IMR-90 (cell line): ENCODE data around the gene CLIP3. TPM values are rescaled to one million over a fixed set of nuclear protein-coding genes. Genes with fewer than 3 reads are reported as not detected.

Source experiments
- ATAC-seq: fragments of 200-7000 bp; cut with Tn5 transposase; 2 replicates; pipeline ENCODE4 v1.9.1; 2020; ENCODE audit warnings: low read depth, mild to moderate bottlenecking, moderate library complexity
- BruUV-seq: library from RNA; stranded (reverse); fragments of 400-500 nt; replicated peaks from 2 replicates; lab custom pipeline; 2021; lab: Mats Ljungman, UMichigan
- CTCF ChIA-PET: fragments of 300-600 bp; formaldehyde crosslinking; extraction: SDS; loops from one replicate; lab custom pipeline; 2021; ENCODE audit warnings: antibody characterized with exemption; lab: Yijun Ruan, JAX
- POLR2A ChIA-PET: fragments of 300-600 bp; sonication (Branson Sonifier 250); formaldehyde crosslinking; loops from one replicate; lab custom pipeline; 2022; ENCODE audit warnings: antibody characterized with exemption; ENCODE audit not compliant: unreplicated experiment; lab: Charles Lee
- DNase-seq: peaks from one replicate; pipeline ENCODE4 v3.0.0; 2013
- H2AFZ ChIP-seq: replicated peaks from 2 replicates; pipeline ENCODE3; 2013; ENCODE audit warnings: low read length, mild to moderate bottlenecking; ENCODE audit not compliant: poor library complexity
- H2AK5ac ChIP-seq: 2 replicates; pipeline ENCODE4 v1.6.1; 2013; ENCODE audit warnings: low read depth, low read length, inconsistent platforms
- H2AK9ac ChIP-seq: replicated peaks from 2 replicates; pipeline ENCODE3; 2013; ENCODE audit warnings: mild to moderate bottlenecking, low read depth, low read length, moderate library complexity; ENCODE audit not compliant: poor library complexity
- H2BK120ac ChIP-seq: 2 replicates; pipeline ENCODE4 v1.6.1; 2013; ENCODE audit warnings: low read depth, low read length, inconsistent platforms
- H2BK15ac ChIP-seq: 3 replicates; pipeline ENCODE4 v1.6.1; 2013; ENCODE audit warnings: low read depth, low read length, inconsistent platforms
- H2BK20ac ChIP-seq: 2 replicates; pipeline ENCODE4 v1.6.1; 2013; ENCODE audit warnings: low read depth, mild to moderate bottlenecking, inconsistent platforms, low read length, moderate library complexity
- H2BK5ac ChIP-seq: 2 replicates; pipeline ENCODE4 v1.6.1; 2013; ENCODE audit warnings: mild to moderate bottlenecking, low read depth, low read length, inconsistent platforms; ENCODE audit not compliant: poor library complexity, severe bottlenecking
- H3K14ac ChIP-seq: replicated peaks from 2 replicates; pipeline ENCODE4 v1.6.1; 2013; ENCODE audit warnings: low read depth, low read length, inconsistent platforms
- H3K18ac ChIP-seq: 2 replicates; pipeline ENCODE4 v1.6.1; 2013; ENCODE audit warnings: low read depth, low read length, control low read depth
- H3K23ac ChIP-seq: 2 replicates; pipeline ENCODE4 v1.6.1; 2013; ENCODE audit warnings: low read depth, low read length, inconsistent platforms
- H3K27ac ChIP-seq: 2 replicates; pipeline ENCODE4 v1.5.1; 2013; ENCODE audit warnings: mild to moderate bottlenecking, control low read depth, low read length; ENCODE audit not compliant: insufficient read depth
- H3K27me3 ChIP-seq: 2 replicates; pipeline ENCODE4 v1.6.1; 2013; ENCODE audit warnings: low read length; ENCODE audit not compliant: control insufficient read depth, insufficient read depth
- H3K36me3 ChIP-seq: 2 replicates; pipeline ENCODE4 v1.6.1; 2013; ENCODE audit warnings: low read length, mixed read lengths; ENCODE audit not compliant: control insufficient read depth, insufficient read depth
- H3K4ac ChIP-seq: 2 replicates; pipeline ENCODE4 v1.6.1; 2013; ENCODE audit warnings: low read depth, low read length, inconsistent platforms
- H3K4me1 ChIP-seq: 2 replicates; pipeline ENCODE4 v1.6.1; 2013; ENCODE audit warnings: low read length, mixed read lengths; ENCODE audit not compliant: control insufficient read depth, insufficient read depth
- H3K4me2 ChIP-seq: 2 replicates; pipeline ENCODE4 v1.6.1; 2013; ENCODE audit warnings: low read depth, mild to moderate bottlenecking, control low read depth, low read length, moderate library complexity
- H3K4me3 ChIP-seq: 2 replicates; pipeline ENCODE4 v1.5.1; 2013; ENCODE audit warnings: low read depth, mild to moderate bottlenecking, control low read depth, low read length, moderate library complexity; ENCODE audit not compliant: insufficient read depth
- H3K56ac ChIP-seq: 2 replicates; pipeline ENCODE4 v1.6.1; 2013; ENCODE audit warnings: low read length, inconsistent platforms; ENCODE audit not compliant: insufficient read depth; ENCODE audit errors: extremely low read depth
- H3K79me1 ChIP-seq, 2 experiments: 2 replicates each; pipeline ENCODE4 v1.6.1; 2013; ENCODE audit warnings: low read length in 2 of 2, inconsistent platforms in 1 of 2, low read depth in 1 of 2
- H3K9ac ChIP-seq: 2 replicates; pipeline ENCODE4 v1.6.1; 2013; ENCODE audit warnings: low read depth, low read length, control low read depth
- H3K9me1 ChIP-seq: 2 replicates; pipeline ENCODE4 v1.6.1; 2013; ENCODE audit warnings: low read length, inconsistent platforms; ENCODE audit not compliant: insufficient read depth
- H3K9me3 ChIP-seq: 2 replicates; pipeline ENCODE4 v1.6.1; 2013; ENCODE audit warnings: low read length; ENCODE audit not compliant: control insufficient read depth, insufficient read depth
- H4K20me1 ChIP-seq: 2 replicates; pipeline ENCODE4 v1.6.1; 2013; ENCODE audit warnings: low read length, inconsistent platforms; ENCODE audit not compliant: insufficient read depth
- H4K5ac ChIP-seq: 2 replicates; pipeline ENCODE4 v1.6.1; 2013; ENCODE audit warnings: mild to moderate bottlenecking, low read depth, low read length, control low read depth
- H4K8ac ChIP-seq, 2 experiments: 2 replicates each; pipeline ENCODE4 v1.6.1; 2013; ENCODE audit warnings: low read depth in 2 of 2, low read length in 2 of 2, control low read depth in 1 of 2, inconsistent platforms in 1 of 2
- H4K91ac ChIP-seq: 2 replicates; pipeline ENCODE4 v1.6.1; 2013; ENCODE audit warnings: low read depth, low read length, inconsistent platforms; ENCODE audit not compliant: insufficient read depth
- MAZ ChIP-seq: IDR thresholded peaks from 2 replicates; pipeline ENCODE4 v1.6.1; 2012; ENCODE audit warnings: low read depth, mild to moderate bottlenecking, low read length, improper control_type of control experiment, moderate library complexity, borderline replicate concordance
- MXI1 ChIP-seq: IDR thresholded peaks from 2 replicates; pipeline ENCODE4 v1.6.1; 2012; ENCODE audit warnings: low read depth, mild to moderate bottlenecking, low read length, moderate library complexity, borderline replicate concordance
- RAD21 ChIP-seq: IDR thresholded peaks from 2 replicates; pipeline ENCODE4 v1.6.1; 2012; ENCODE audit warnings: low read length, improper control_type of control experiment
- WGBS, 2 experiments: methylation state at CpG; one replicate each; pipeline versions ENCODE4 v1.1.5 to v1.1.7; 2013; ENCODE audit warnings: missing lambda C conversion rate in 2 of 2; ENCODE audit not compliant: insufficient read length in 1 of 2; ENCODE audit errors: extremely low coverage in 2 of 2; 5-methylcytosine and 5-hydroxymethylcytosine counted together
- dilution Hi-C: fragments of 300-500 bp; cut with HindIII; formaldehyde crosslinking; loops from one replicate; pipeline ENCODE4 v1.14.3; 2018; ENCODE audit warnings: low sequenced_read_pairs; ENCODE audit not compliant: unreplicated experiment
- in situ Hi-C: fragments of 300-500 bp; cut with MboI; formaldehyde crosslinking; loops from 3 replicates; pipeline ENCODE4 v1.14.3; 2019; ENCODE audit warnings: low sequenced_read_pairs, inconsistent platforms, mixed read lengths
- intact Hi-C: fragments of 100-400 bp; cut with micrococcal nuclease; formaldehyde crosslinking; loops from 2 replicates; pipeline ENCODE4 v1.10.0; 2022
- polyA plus RNA-seq, 3 experiments: library from polyadenylated mRNA; depleted of rRNA; stranded (reverse); fragments of >200 nt; gene quantifications; 2 replicates each; pipeline ENCODE4 v1.2.3, GENCODE V29; 2012; ENCODE audit warnings: low replicate concordance in 1 of 3
- total RNA-seq: library from RNA; depleted of rRNA; stranded (reverse); fragments of >200 nt; gene quantifications from 2 replicates; pipeline ENCODE4 v1.2.3, GENCODE V29; 2012

Gene CLIP3
- total and polyA plus RNA-seq, 2 of the 4 experiments (the other 2 are of a cell fraction), result 5.4 to 28.7 TPM

- no peak overlapping the region for H4K5ac ChIP-seq
- 100% methylated on average over 1 of the region's 11 CpGs; no CpG with 5 or more reads in 1 of the 2 experiments for WGBS, 2 experiments
- CTCF ChIA-PET, result no interaction called here
- peaks cover 15 to 21% of the 10 kb centered on the region in 2 experiments for H3K79me1 ChIP-seq
- no peaks in the 10 kb centered on the region for H3K4me1 ChIP-seq
- BruUV-seq, result no TSS peak
- POLR2A ChIA-PET, result no interaction called here
- no peak overlapping the region for H3K4ac ChIP-seq
- DNase-seq (no peak), ATAC-seq (no peak)
- no peak overlapping the region for H4K91ac ChIP-seq
- H3K14ac ChIP-seq, result no peak overlapping the region
- peak overlapping the region; percentile 65; the same call in 1 of the 2 replicates for H2AK5ac ChIP-seq
- H3K36me3 ChIP-seq, result peaks cover 12% of the 10 kb centered on the region
- intact Hi-C loops (no loop called here), dilution Hi-C loops (no loop called here), in situ Hi-C loops (no loop called here)
- H3K23ac ChIP-seq, result no peak overlapping the region
- H3K4me2 ChIP-seq, result no peak overlapping the region
- H4K20me1 ChIP-seq, result peaks cover 23% of the 10 kb centered on the region; the same call in 1 of the 2 replicates
- H3K56ac ChIP-seq, result no peak overlapping the region
- H3K9me3 ChIP-seq, result no peaks in the 10 kb centered on the region
- H3K27ac ChIP-seq, result no peak overlapping the region
- no peak overlapping the region for H3K9ac ChIP-seq
- H2BK20ac ChIP-seq, result no peak overlapping the region
- H3K27me3 ChIP-seq, result no peaks in the 10 kb centered on the region
- H2BK15ac ChIP-seq, result no peak overlapping the region
- H3K4me3 ChIP-seq, result no peak overlapping the region
- H3K9me1 ChIP-seq, result peaks cover 11% of the 10 kb centered on the region; the same call in 1 of the 2 replicates
- TF ChIP-seq RAD21 (no peak), MXI1 (no peak), MAZ (no peak)
- no peak overlapping the region for H2BK5ac ChIP-seq
- no peak overlapping the region for H3K18ac ChIP-seq
- H2AK9ac ChIP-seq, result no peak overlapping the region
- H2BK120ac ChIP-seq, result no peak overlapping the region
- H2AFZ ChIP-seq, result no peak overlapping the region
- no peak overlapping the region for H4K8ac ChIP-seq
These were observed 35.0 kb upstream of the CLIP3 start for GRCh38 chr19:36067681-36068080.
